Measurements from ENCODE around the gene SPIN1.

DNA sequence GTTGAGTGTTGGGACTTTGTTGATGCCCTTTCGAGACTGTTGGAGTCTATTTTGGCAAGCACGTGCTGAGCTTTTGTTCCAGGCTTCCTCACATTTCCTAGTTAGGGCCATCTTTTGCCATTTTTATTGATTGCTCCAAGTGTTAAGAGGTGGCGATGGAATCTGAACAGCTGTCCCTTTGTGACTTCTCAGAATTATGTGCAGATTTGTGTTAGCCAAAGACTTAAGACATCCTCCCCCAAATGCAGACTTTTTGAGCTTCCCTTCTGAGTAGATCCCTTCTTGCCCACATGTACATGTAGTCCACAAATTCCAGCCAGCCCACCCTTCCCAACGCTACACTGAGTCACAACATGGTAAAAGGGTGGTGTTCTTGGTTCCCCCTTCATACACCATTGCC is 59.2 kb downstream of the SPIN1 start:
- TF ChIP-seq, protein P1, sequence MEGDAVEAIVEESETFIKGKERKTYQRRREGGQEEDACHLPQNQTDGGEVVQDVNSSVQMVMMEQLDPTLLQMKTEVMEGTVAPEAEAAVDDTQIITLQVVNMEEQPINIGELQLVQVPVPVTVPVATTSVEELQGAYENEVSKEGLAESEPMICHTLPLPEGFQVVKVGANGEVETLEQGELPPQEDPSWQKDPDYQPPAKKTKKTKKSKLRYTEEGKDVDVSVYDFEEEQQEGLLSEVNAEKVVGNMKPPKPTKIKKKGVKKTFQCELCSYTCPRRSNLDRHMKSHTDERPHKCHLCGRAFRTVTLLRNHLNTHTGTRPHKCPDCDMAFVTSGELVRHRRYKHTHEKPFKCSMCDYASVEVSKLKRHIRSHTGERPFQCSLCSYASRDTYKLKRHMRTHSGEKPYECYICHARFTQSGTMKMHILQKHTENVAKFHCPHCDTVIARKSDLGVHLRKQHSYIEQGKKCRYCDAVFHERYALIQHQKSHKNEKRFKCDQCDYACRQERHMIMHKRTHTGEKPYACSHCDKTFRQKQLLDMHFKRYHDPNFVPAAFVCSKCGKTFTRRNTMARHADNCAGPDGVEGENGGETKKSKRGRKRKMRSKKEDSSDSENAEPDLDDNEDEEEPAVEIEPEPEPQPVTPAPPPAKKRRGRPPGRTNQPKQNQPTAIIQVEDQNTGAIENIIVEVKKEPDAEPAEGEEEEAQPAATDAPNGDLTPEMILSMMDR (IDR thresholded peaks at IDR 0.05): no peak
- no peak for TF ChIP-seq POLR2A (IDR thresholded peaks at IDR 0.05)
